ENCODE measurements around the gene ITGB7.

The ITGB7 gene

DNA sequence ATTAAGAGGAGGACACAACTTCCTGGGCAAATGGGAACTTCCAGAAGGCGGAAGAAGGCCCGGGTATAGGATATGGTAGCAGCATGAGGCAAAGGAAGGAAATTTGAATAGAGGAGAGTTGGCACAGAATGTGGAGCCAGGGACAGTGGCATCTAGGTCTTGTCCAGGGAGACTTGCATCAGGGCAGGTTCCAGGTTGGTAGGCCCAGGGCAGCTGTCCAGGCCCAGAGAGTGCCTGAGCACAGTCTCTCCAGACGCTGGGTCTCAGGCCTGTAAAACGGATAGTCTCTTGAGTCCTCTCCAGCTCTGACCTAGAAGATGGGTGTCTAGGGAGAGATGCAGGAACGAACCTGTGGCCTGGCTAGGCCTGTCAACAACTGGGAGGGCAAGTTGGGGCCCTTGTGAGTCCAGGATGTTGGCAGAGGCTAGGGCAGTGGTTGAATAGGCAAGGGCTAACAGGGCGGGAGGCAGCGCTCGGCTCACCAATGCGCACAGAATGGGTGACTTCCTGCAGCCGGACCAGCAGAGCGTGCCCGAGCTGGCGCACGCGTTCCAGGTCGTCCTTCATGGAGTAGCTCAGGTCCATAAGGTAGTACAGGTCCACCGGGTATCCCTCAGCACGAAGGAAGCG lies 9.9 kb downstream of the ITGB7 start:
- ATAC-seq (replicated peaks; ENCODE audit: extremely low read depth, poor library complexity, severe bottlenecking) (no peak), DNase-seq (ENCODE audit: low spot score in 2 of 2) (no peak)
- peaks cover 60% of the 10 kb centered on the region for H3K36me3 Mint-ChIP-seq (ENCODE audit: insufficient read depth)
- peak overlapping the region; percentile 57 for H3K27ac Mint-ChIP-seq (ENCODE audit: low read depth)
- no peaks in the 10 kb centered on the region for H3K27me3 Mint-ChIP-seq
- H3K4me3 Mint-ChIP-seq = peak overlapping the region; percentile 48
- H3K4me1 Mint-ChIP-seq = peaks cover 53% of the 10 kb centered on the region
- H3K9me3 Mint-ChIP-seq = no peaks in the 10 kb centered on the region

DNA sequence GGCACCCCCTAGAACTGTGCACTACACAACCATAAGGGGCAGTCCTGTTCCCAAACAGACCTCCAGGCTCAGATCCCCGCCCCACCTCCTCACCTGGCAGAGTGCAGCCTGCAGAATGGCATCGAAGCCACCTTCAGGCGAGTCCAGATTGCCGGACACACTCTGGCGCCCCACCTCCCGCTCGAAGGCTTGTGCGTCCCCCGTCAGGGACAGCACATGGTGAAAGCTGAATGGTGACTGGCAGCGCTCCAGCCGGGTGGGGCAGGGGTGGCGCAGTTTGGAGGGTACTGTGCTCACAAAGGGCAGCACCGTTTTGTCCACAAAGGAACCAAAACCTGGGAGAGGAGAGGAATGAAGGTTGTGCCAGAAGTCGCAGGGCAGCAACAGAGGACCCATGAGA lies 10.6 kb downstream of the ITGB7 start:
- Mint-ChIP-seq H3K4me3 (peak overlapping the region; percentile 48), H3K4me1 (peaks cover 53% of the 10 kb centered on the region), H3K27ac (ENCODE audit: low read depth) (no peak overlapping the region), H3K36me3 (ENCODE audit: insufficient read depth) (peaks cover 63% of the 10 kb centered on the region), H3K9me3 (no peaks in the 10 kb centered on the region), H3K27me3 (no peaks in the 10 kb centered on the region)
- ATAC-seq (replicated peaks; ENCODE audit: extremely low read depth, poor library complexity, severe bottlenecking) (no peak), DNase-seq (ENCODE audit: low spot score in 2 of 2) (no peak)

DNA sequence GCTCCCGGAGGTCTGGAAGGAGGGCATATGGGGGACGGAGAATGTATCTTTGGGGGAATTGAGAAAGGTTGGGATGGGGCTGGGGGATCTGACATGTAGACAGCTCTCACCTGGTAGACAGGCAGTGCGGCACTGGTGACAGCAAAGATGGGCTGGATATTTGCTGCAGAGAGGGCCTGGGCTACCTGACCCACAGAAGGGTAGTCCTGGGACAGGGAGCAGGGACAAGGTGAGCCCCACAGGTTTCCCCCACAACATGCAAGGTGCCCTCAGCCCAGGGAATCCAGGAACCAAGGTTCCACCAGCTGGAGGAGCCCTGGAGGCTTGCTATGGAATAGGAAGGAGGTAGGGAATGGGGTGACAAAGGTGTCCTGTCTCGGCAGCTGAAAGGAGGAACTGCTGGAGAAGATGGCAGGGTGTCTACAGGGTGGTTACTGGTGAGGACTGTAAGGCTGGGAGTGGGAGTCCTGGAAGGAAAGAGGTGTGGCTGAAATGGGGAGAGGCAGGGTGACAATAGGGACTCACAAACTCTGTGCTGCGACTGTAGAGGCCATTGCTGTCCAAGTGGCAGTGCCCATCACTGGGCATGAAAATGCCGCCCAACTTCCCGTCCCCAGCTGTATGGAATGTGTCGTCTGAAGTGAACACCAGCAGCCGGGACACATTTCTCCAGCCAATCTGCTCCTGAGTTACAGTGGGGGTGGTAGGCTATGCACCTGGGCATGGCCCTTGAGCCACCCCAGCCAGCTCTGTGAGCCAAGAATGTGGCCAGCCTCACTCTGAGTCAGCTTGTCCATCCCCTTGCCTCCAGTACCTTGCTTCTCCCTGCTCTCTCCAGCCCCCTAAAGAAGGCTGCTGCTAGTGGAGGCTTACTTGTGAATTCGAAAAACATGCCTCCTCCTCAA lies 11.3 kb downstream of the ITGB7 start:
- DNase-seq (ENCODE audit: low spot score in 2 of 2) (no peak), ATAC-seq (replicated peaks; ENCODE audit: extremely low read depth, poor library complexity, severe bottlenecking) (no peak)
- Mint-ChIP-seq H3K36me3 (ENCODE audit: insufficient read depth) (peaks cover 63% of the 10 kb centered on the region), H3K27me3 (no peaks in the 10 kb centered on the region), H3K4me1 (peaks cover 51% of the 10 kb centered on the region), H3K9me3 (no peaks in the 10 kb centered on the region), H3K27ac (ENCODE audit: low read depth) (peak overlapping the region; percentile 38), H3K4me3 (no peak overlapping the region)

DNA sequence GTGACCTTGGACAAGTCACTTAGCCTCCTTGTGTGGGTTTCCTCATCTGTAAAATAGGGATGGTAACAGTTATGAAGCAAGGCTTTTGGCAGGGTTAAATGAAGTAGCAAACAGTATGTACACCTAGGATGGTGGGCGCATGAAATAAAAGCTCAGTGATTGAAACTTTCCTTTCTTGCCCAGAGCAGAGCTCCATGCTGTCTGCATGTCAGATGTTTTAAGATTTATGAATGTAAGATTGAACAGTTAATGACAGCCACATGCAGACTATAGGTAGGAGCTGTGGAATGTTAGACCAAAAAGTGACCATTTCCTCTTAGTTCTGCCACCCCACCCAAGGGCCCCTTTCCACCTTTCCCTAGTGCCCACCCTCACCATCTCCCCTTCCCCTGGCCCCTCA lies 12.1 kb downstream of the ITGB7 start:
- no peaks in the 10 kb centered on the region for H3K27me3 Mint-ChIP-seq
- DNase-seq (ENCODE audit: low spot score in 2 of 2) (no peak), ATAC-seq (replicated peaks; ENCODE audit: extremely low read depth, poor library complexity, severe bottlenecking) (no peak)
- H3K4me1 Mint-ChIP-seq = peaks cover 48% of the 10 kb centered on the region
- peaks cover 61% of the 10 kb centered on the region for H3K36me3 Mint-ChIP-seq (ENCODE audit: insufficient read depth)
- H3K9me3 Mint-ChIP-seq = no peaks in the 10 kb centered on the region
- H3K4me3 Mint-ChIP-seq = no peak overlapping the region
- H3K27ac Mint-ChIP-seq (ENCODE audit: low read depth) = peak overlapping the region; percentile 38

DNA sequence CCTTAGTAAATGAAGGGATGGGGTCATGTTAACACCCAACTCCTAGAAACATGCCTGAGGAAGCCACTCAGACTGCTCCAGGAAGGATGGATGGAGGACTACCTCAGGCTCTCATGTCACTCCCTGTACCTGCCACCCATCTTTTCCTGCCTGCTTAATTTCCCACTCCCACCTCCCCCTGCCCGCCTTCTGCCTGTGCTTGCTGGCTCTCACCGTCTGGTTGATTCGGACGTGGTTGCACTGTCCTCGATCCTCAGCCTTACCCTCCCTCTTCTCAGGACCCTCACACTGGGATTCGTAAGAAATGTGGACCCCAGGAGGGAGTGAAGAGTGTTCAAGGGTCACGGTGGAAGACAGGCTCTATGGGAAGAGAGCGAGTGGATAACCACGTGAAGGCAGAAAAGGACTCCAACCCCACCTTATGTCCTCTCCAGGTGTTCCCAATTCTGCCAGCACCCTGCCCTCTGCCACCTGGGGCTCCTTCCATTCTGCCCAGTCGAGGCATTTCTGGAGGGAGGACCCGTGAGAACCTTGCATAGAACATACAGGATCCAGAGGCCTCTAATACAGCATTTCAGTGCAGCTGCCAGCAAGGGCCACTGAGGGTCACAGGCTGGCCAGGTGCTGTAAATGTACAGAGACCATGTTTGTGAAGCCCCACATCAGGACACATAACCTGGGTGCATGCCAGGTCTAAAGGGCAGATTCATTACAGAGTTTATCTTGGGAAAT lies 12.9 kb downstream of the ITGB7 start:
- Mint-ChIP-seq H3K27me3 (no peaks in the 10 kb centered on the region), H3K4me1 (peaks cover 43% of the 10 kb centered on the region), H3K9me3 (no peaks in the 10 kb centered on the region), H3K4me3 (no peak overlapping the region), H3K36me3 (ENCODE audit: insufficient read depth) (peaks cover 58% of the 10 kb centered on the region), H3K27ac (ENCODE audit: low read depth) (peak overlapping the region; percentile 73)
- no peak for ATAC-seq (replicated peaks; ENCODE audit: extremely low read depth, poor library complexity, severe bottlenecking)
- no peak for DNase-seq (ENCODE audit: low spot score in 2 of 2)

DNA sequence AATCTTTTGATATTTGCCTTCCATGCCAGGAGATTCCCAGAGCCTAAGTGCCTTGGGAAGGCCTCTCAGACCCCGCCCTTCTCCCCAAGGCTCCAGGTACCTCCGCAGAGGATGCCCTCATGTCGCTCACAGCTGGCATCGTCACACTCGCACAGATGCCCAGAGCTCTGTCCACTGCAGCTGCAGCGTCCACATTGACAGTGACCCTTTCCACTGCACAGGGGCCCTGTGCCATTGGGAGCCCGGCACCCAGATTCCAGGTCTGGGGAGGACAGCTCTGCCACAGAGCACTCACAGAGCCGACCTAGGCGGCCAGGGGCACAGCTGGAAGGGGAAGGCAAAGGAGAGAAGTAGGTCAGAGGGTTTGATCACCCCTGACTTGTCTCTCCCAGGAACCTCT lies 14.0 kb downstream of the ITGB7 start:
- DNase-seq (ENCODE audit: low spot score in 2 of 2) = no peak
- Mint-ChIP-seq H3K4me3 (no peak overlapping the region), H3K4me1 (peaks cover 32% of the 10 kb centered on the region), H3K9me3 (no peaks in the 10 kb centered on the region), H3K36me3 (ENCODE audit: insufficient read depth) (peaks cover 47% of the 10 kb centered on the region), H3K27ac (ENCODE audit: low read depth) (peak overlapping the region; percentile 77), H3K27me3 (no peaks in the 10 kb centered on the region)
- ATAC-seq (replicated peaks; ENCODE audit: extremely low read depth, poor library complexity, severe bottlenecking) = no peak

DNA sequence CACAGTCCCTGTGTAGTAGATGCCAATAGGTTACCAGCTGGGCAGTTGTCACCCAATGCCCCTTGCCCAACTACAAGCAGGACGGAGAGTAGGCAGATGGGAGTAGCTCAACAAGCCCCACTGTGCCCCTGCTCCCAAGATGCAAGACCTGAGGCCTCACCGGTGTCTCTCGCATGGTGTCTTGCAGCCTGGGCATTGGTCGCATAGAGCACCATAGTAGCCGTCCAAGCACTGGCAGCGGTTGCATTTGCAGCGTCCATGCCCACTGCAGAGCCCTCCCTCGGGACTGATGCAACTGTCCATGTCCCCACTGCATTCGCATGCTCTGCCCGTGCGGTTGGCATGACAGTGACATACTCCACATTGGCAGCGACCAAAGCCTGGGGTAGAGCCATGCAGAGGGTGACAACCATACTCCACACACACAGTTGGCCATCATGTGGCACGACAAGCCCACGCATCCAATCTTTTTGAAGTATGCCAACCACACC lies 14.5 kb downstream of the ITGB7 start:
- Mint-ChIP-seq H3K27me3 (no peaks in the 10 kb centered on the region), H3K36me3 (ENCODE audit: insufficient read depth) (peaks cover 46% of the 10 kb centered on the region), H3K27ac (ENCODE audit: low read depth) (no peak overlapping the region), H3K9me3 (no peaks in the 10 kb centered on the region), H3K4me1 (peaks cover 29% of the 10 kb centered on the region), H3K4me3 (no peak overlapping the region)
- DNase-seq (ENCODE audit: low spot score in 2 of 2) (no peak), ATAC-seq (replicated peaks; ENCODE audit: extremely low read depth, poor library complexity, severe bottlenecking) (no peak)

DNA sequence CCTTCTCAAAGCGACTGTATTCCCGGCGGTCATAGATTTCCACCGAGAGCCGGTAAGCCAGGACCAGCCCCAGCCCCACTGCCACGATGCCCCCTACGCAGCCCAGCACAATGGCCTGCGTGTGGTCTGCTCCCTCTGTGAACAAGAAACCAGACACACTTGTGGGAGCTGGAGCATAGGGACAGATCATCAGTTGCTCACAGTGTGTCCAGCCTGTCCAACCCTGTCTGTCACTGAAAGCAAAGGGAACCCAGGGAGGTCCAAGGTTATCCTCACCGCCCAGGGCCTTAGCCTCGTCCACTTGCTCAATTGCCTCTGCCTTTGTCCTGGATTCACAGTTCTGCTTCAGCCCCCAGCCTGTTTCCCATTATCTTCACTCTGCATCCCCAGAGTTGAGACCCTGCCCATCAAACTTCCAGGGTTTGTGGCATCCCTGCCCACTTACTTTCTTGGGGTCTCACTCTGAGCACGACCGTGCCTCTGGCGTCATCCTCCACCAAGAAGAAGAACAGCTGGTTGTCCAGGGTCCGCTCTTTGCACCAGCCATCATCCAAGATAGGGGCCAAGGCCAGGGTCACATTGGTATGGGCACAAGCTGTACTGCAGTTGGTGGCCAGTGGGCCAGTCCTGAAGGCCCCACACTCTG lies 15.0 kb downstream of the ITGB7 start:
- ATAC-seq (replicated peaks; ENCODE audit: extremely low read depth, poor library complexity, severe bottlenecking) (no peak), DNase-seq (ENCODE audit: low spot score in 2 of 2) (no peak)
- no peaks in the 10 kb centered on the region for H3K27me3 Mint-ChIP-seq
- no peak overlapping the region for H3K4me3 Mint-ChIP-seq
- peaks cover 48% of the 10 kb centered on the region for H3K36me3 Mint-ChIP-seq (ENCODE audit: insufficient read depth)
- H3K9me3 Mint-ChIP-seq = no peaks in the 10 kb centered on the region
- H3K27ac Mint-ChIP-seq (ENCODE audit: low read depth) = no peak overlapping the region
- H3K4me1 Mint-ChIP-seq = peaks cover 26% of the 10 kb centered on the region

DNA sequence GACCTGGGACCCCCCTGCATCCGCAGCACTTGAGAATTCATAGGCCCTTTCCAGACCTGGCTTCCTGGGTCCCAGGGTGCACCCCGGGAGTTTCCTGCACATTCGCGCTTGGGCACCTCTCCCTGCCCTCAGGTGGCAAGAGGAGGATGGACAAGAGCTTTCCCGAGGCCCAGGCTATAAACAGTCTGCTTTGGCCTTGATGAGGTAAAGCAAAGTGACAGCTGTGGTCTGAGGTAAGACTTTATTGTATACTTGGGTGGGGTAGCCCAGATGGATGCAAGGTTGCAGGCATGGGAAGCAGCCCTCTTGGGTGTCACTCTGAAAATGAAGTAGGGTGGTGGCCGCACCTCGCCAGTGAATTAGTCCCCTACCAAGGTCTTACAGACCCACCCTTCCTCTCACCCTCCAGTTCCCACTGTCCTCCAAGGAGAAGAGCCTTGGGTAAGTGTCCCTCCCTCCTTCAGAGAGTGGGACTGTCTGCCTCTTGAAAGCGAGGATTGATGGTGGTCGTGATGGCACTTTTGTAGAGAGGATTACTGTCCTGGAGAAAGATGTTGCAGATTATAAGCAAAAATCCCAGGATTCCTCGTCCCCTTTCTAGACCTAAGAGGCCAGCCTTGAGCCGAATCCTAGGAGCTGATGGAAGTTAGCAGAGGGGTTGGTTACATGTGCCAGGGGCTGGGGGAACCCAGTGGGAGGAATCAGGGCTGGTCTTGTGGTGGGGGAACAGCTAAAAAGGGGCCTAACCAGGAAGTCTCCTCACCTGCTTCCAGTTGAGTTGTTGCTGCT lies 15.8 kb downstream of the ITGB7 start:
- no peaks in the 10 kb centered on the region for H3K9me3 Mint-ChIP-seq
- H3K27me3 Mint-ChIP-seq = no peaks in the 10 kb centered on the region
- H3K36me3 Mint-ChIP-seq (ENCODE audit: insufficient read depth) = peaks cover 50% of the 10 kb centered on the region
- ATAC-seq (replicated peaks; ENCODE audit: extremely low read depth, poor library complexity, severe bottlenecking) (no peak), DNase-seq (ENCODE audit: low spot score in 2 of 2) (no peak)
- no peak overlapping the region for H3K4me3 Mint-ChIP-seq
- no peak overlapping the region for H3K27ac Mint-ChIP-seq (ENCODE audit: low read depth)
- H3K4me1 Mint-ChIP-seq = peaks cover 27% of the 10 kb centered on the region

DNA sequence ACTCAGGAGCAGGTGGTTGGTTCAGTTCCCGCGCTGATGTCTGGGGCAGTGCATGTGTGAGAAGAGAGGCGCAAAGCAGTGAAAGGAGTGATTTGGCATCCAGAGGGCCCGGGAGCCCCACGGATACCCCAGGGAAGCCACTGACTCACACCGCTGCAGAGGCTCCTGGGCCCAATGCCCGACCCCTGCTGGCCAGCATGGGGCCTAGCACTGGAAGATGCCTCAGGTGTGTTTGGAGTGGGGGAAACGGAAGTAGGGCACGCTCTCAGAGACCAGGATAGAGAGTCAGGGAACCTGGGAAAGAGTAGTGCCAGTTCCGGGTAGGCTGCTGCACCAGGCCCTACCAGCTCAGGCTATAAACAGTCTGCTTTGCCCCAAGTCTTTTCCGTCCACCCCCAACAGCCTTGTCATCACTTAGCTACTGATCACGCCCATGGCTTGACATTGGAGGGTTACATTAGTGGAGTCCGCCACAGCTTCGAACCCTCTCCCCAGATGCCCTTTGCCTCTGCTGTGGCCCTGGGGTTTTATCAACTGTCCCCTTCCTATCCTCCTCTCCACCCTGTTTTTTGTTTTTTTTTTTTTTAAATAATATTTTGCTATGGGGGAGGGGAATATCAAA lies 16.8 kb downstream of the ITGB7 start:
- ATAC-seq (replicated peaks; ENCODE audit: extremely low read depth, poor library complexity, severe bottlenecking) = peak; percentile 75
- Mint-ChIP-seq H3K27ac (ENCODE audit: low read depth) (peak overlapping the region; percentile 73), H3K9me3 (no peaks in the 10 kb centered on the region), H3K27me3 (no peaks in the 10 kb centered on the region), H3K4me3 (no peak overlapping the region), H3K36me3 (ENCODE audit: insufficient read depth) (peaks cover 50% of the 10 kb centered on the region), H3K4me1 (peaks cover 27% of the 10 kb centered on the region)
- DNase-seq (ENCODE audit: low spot score in 2 of 2) = no peak

DNA sequence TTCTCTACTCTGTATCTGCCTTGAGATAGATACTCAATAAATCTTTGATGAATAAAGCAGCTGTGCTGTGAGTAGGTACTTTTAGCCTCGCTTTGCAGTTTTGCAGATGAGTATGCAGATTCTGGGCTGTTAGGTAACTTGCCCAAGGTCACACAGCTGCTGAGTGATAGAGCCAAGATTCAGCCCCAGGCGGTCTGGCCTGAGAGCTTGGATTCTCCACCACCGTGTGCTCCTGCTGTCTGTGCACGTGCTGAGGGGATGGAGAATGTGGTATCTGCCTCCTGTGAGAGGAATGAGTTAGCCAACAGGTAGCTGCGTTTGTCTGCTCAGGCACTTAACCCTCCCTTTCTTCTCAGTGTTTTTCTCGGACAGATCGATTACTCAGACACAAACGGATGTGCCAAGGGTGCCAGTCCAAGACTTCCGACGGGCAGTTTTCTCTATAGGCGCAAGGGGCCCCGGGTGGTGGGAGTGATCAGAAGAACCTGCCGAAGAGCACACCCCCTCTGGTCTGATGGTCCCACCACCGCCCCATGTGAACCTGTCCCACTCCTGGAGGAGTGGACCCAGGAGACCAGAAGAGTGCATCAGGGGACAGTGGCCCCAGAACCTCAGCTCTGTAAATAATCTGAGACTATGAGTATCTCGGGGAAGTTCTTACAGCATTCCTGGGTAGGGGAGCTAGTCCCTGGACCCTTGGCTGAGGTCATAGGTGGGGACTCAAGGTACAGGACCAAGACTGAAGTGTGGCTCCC lies 19.7 kb downstream of the ITGB7 start:
- ATAC-seq (replicated peaks; ENCODE audit: extremely low read depth, poor library complexity, severe bottlenecking) = no peak
- Mint-ChIP-seq H3K36me3 (ENCODE audit: insufficient read depth) (peaks cover 39% of the 10 kb centered on the region), H3K9me3 (no peaks in the 10 kb centered on the region), H3K27me3 (no peaks in the 10 kb centered on the region), H3K27ac (ENCODE audit: low read depth) (no peak overlapping the region), H3K4me3 (no peak overlapping the region), H3K4me1 (peaks cover 50% of the 10 kb centered on the region)
- no peak for DNase-seq (ENCODE audit: low spot score in 2 of 2)
